ENCODE results near the gene MYL5. TPM values are rescaled to one million over a fixed set of nuclear protein-coding genes. Genes with fewer than 3 reads are reported as not detected.

Gene MYL5
- total RNA-seq, 1 experiment from 2014 or later: 8.5 TPM

DNA sequence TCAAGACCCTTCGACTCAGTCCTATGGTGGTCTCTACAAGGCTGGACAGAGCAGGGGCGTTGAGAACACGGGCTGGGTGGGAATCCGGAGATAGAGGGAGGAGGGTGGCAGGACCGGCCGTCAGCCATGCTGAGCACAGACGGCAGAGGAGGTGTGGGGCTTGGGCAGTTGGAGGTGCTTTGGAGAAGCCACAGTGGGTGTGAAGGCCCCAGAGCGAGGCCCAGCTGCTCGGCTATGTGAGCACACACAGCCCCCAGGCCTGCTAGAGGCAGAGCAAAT, 44.8 kb upstream of the MYL5 start:
- Mint-ChIP-seq H3K36me3 (ENCODE audit: insufficient read depth, unreplicated experiment) (peaks cover 8% of the 10 kb centered on the region), H3K27ac (ENCODE audit: unreplicated experiment) (no peak overlapping the region), H3K27me3 (ENCODE audit: unreplicated experiment) (no peaks in the 10 kb centered on the region), H3K9me3 (ENCODE audit: low read depth, unreplicated experiment) (peaks cover 16% of the 10 kb centered on the region), H3K4me3 (ENCODE audit: low read depth, unreplicated experiment) (no peak overlapping the region), H3K4me1 (ENCODE audit: low read depth, unreplicated experiment) (no peaks in the 10 kb centered on the region)
- no TSS peak for BruUV-seq (replicated peaks)
- TF ChIP-seq, protein P1, sequence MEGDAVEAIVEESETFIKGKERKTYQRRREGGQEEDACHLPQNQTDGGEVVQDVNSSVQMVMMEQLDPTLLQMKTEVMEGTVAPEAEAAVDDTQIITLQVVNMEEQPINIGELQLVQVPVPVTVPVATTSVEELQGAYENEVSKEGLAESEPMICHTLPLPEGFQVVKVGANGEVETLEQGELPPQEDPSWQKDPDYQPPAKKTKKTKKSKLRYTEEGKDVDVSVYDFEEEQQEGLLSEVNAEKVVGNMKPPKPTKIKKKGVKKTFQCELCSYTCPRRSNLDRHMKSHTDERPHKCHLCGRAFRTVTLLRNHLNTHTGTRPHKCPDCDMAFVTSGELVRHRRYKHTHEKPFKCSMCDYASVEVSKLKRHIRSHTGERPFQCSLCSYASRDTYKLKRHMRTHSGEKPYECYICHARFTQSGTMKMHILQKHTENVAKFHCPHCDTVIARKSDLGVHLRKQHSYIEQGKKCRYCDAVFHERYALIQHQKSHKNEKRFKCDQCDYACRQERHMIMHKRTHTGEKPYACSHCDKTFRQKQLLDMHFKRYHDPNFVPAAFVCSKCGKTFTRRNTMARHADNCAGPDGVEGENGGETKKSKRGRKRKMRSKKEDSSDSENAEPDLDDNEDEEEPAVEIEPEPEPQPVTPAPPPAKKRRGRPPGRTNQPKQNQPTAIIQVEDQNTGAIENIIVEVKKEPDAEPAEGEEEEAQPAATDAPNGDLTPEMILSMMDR (IDR thresholded peaks at IDR 0.05; ENCODE audit: unreplicated experiment): no peak
- intact Hi-C loops (cut with micrococcal nuclease; ENCODE audit: unreplicated experiment): no loop called here
- no peak for DNase-seq
- CTCF ChIA-PET: no interaction called here

DNA sequence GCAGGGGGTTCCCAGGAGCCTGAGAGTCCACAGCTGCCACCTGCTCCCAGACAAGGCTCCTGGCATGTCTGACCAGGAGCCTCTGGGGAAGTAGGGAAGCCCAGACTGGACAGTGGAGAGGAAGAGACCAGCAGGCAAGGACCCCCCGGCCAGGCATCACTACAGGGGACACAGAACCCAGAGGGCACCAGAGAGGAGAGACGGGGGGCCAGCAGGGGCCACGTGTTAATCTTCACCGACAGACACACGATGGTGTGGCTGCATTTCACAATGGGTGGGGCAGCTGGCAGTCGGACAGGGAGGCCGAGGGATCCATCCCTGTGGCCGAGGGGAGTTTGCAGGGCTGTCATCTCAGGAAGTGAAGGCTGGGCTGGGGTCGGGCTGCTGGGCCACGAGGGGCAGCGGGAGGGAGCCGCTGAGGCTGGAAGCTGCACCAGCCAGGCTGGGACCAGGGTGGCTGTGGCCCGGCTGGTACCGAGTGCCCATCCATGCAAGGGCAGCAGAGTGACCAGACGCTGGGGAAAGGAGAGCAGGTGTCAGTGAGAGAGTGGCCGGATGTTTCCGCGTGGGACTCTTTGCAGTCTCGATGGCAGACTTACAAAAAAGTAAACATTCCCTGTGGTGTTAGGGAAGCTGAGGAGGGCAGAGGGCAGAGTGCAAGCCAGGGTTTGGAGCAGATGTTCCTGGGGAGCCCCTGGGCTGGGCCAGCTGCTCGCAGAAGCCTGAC, 44.3 kb upstream of the MYL5 start:
- Mint-ChIP-seq H3K36me3 (ENCODE audit: insufficient read depth, unreplicated experiment) (peaks cover 7% of the 10 kb centered on the region), H3K27ac (ENCODE audit: unreplicated experiment) (no peak overlapping the region), H3K9me3 (ENCODE audit: low read depth, unreplicated experiment) (peaks cover 16% of the 10 kb centered on the region), H3K27me3 (ENCODE audit: unreplicated experiment) (no peaks in the 10 kb centered on the region), H3K4me3 (ENCODE audit: low read depth, unreplicated experiment) (no peak overlapping the region), H3K4me1 (ENCODE audit: low read depth, unreplicated experiment) (no peaks in the 10 kb centered on the region)
- intact Hi-C loops (cut with micrococcal nuclease; ENCODE audit: unreplicated experiment): no loop called here
- TF ChIP-seq, protein P1 (IDR thresholded peaks at IDR 0.05; ENCODE audit: unreplicated experiment): no peak
- CTCF ChIA-PET: no interaction called here
- BruUV-seq (replicated peaks): no TSS peak
- DNase-seq: no peak

DNA sequence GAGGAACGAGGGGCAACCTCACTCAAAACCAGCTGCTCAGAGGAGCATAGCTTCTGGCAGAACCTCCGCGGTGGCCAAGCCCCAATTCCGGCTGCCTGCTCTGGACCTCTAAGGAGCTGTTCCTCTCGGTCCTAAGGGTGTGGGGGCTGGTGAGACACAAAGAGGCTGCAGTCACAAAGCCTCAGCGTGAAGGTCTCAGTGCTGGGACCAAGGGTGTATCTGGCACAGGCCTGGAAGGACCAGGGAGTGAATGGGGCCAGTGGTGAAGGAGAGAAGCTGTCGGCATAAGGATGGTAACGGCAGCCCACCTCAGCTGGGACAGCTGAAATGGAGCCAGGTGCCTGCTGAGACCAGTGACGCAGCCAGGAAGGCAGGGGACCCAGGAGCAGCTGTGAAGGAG, 43.7 kb upstream of the MYL5 start:
- Mint-ChIP-seq H3K36me3 (ENCODE audit: insufficient read depth, unreplicated experiment) (peaks cover 7% of the 10 kb centered on the region), H3K9me3 (ENCODE audit: low read depth, unreplicated experiment) (peaks cover 16% of the 10 kb centered on the region), H3K27ac (ENCODE audit: unreplicated experiment) (no peak overlapping the region), H3K4me3 (ENCODE audit: low read depth, unreplicated experiment) (no peak overlapping the region), H3K27me3 (ENCODE audit: unreplicated experiment) (no peaks in the 10 kb centered on the region), H3K4me1 (ENCODE audit: low read depth, unreplicated experiment) (no peaks in the 10 kb centered on the region)
- DNase-seq: no peak
- no TSS peak for BruUV-seq (replicated peaks)
- TF ChIP-seq, protein P1 (IDR thresholded peaks at IDR 0.05; ENCODE audit: unreplicated experiment): no peak
- CTCF ChIA-PET: no interaction called here
- intact Hi-C loops (cut with micrococcal nuclease; ENCODE audit: unreplicated experiment): no loop called here

DNA sequence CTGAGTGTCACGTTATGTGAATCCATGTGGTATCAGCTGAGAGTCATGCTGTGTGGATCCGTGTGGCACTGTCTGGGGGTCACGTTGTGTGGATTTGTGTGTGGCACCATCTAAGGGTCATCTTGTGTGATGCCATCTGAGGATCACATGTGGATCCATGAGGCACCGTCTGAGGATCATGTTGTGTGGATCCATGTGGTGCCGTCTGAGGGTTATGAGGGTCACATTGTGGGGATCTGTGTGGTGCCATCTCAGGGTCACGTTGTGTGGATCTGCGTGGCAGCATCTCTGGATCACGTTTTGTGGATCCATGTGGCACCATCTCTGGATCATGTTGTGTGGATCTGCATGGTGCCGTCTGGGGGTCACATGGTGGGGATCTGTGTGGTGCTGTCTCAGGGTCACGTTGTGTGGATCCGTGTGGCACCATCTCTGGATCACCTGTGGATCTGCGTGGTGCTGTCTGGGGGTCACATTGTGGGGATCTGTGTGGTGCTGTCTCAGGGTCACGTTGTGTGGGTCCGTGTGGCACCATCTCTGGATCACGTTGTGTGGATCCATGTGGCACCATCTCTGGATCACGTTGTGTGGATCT, 42.0 kb upstream of the MYL5 start:
- CTCF ChIA-PET: no interaction called here
- BruUV-seq (replicated peaks): no TSS peak
- no peak for DNase-seq
- no peaks in the 10 kb centered on the region for H3K27me3 Mint-ChIP-seq (ENCODE audit: unreplicated experiment)
- intact Hi-C loops (cut with micrococcal nuclease; ENCODE audit: unreplicated experiment): no loop called here
- TF ChIP-seq, protein P1 (IDR thresholded peaks at IDR 0.05; ENCODE audit: unreplicated experiment): no peak
- no peaks in the 10 kb centered on the region for H3K4me1 Mint-ChIP-seq (ENCODE audit: low read depth, unreplicated experiment)
- H3K36me3 Mint-ChIP-seq (ENCODE audit: insufficient read depth, unreplicated experiment): peaks cover 7% of the 10 kb centered on the region
- peaks cover 16% of the 10 kb centered on the region for H3K9me3 Mint-ChIP-seq (ENCODE audit: low read depth, unreplicated experiment)
- no peak overlapping the region for H3K4me3 Mint-ChIP-seq (ENCODE audit: low read depth, unreplicated experiment)
- H3K27ac Mint-ChIP-seq (ENCODE audit: unreplicated experiment): no peak overlapping the region

Measured in Calu3 (cell line).